Stimulated activated memory B cell treated with anti-CD40 and anti-IgM and Interleukin-4, amounts not matched to agents 10 μg/mL and 1 μg/mL and 100 μg/mL, for 72 hours (primary cell): ENCODE data around the gene RENBP.

Source experiments
- ATAC-seq: fragments of 150-1000 bp; cut with Tn5 transposase; 2 replicates; pipeline ENCODE4 v1.10.0; 2021
- H3K27ac Mint-ChIP-seq: one replicate; pipeline ENCODE4 v1.8.0; 2022; ENCODE audit warnings: mild to moderate bottlenecking, mixed read lengths
- H3K27me3 Mint-ChIP-seq: one replicate; pipeline ENCODE4 v1.8.0; 2022; ENCODE audit warnings: mixed read lengths
- H3K36me3 Mint-ChIP-seq: one replicate; pipeline ENCODE4 v1.8.0; 2022; ENCODE audit warnings: mixed read lengths
- H3K4me1 Mint-ChIP-seq: one replicate; pipeline ENCODE4 v1.8.0; 2022; ENCODE audit warnings: mixed read lengths
- H3K4me3 Mint-ChIP-seq: one replicate; pipeline ENCODE4 v1.8.0; 2022; ENCODE audit warnings: mild to moderate bottlenecking, moderate library complexity, mixed read lengths
- H3K9me3 Mint-ChIP-seq: one replicate; pipeline ENCODE4 v1.8.0; 2022; ENCODE audit warnings: mixed read lengths

RENBP gene

GRCh38 chrX:153907456-153907855 is 37.0 kb downstream of the RENBP start:
- ATAC-seq = no peak
- H3K27me3 Mint-ChIP-seq = no peaks in the 10 kb centered on the region
- peaks cover 18% of the 10 kb centered on the region for H3K36me3 Mint-ChIP-seq
- no peak overlapping the region for H3K27ac Mint-ChIP-seq
- H3K4me1 Mint-ChIP-seq = peaks cover 31% of the 10 kb centered on the region
- H3K9me3 Mint-ChIP-seq = no peaks in the 10 kb centered on the region
- H3K4me3 Mint-ChIP-seq = no peak overlapping the region

GRCh38 chrX:153906126-153906917 is 38.1 kb downstream of the RENBP start:
- Mint-ChIP-seq H3K27me3 (no peaks in the 10 kb centered on the region), H3K27ac (peak overlapping the region; percentile 24), H3K9me3 (no peaks in the 10 kb centered on the region), H3K4me3 (no peak overlapping the region), H3K4me1 (peaks cover 43% of the 10 kb centered on the region), H3K36me3 (peaks cover 11% of the 10 kb centered on the region)
- no peak for ATAC-seq

GRCh38 chrX:153905481-153906095 is 38.9 kb downstream of the RENBP start:
- peaks cover 11% of the 10 kb centered on the region for H3K36me3 Mint-ChIP-seq
- no peak for ATAC-seq
- H3K27me3 Mint-ChIP-seq = no peaks in the 10 kb centered on the region
- H3K4me1 Mint-ChIP-seq = peaks cover 50% of the 10 kb centered on the region
- no peaks in the 10 kb centered on the region for H3K9me3 Mint-ChIP-seq
- no peak overlapping the region for H3K27ac Mint-ChIP-seq
- H3K4me3 Mint-ChIP-seq = no peak overlapping the region

GRCh38 chrX:153903991-153904957 is 40.2 kb downstream of the RENBP start, which contains the start of gene AVPR2:
Gene AVPR2 (plus strand): TSS chrX:153904673. CDS start chrX:153905146, 473 bp downstream.
- peak; percentile 13 for ATAC-seq
- Mint-ChIP-seq H3K4me1 (peaks cover 52% of the 10 kb centered on the region), H3K4me3 (peak within 1 kb of the TSS; percentile 56), H3K27me3 (no peaks in the 10 kb centered on the region), H3K9me3 (no peaks in the 10 kb centered on the region), H3K27ac (peak within 1 kb of the TSS; percentile 86), H3K36me3 (peaks cover 11% of the 10 kb centered on the region)

GRCh38 chrX:153903238-153903980 is 41.0 kb downstream of the RENBP start:
- H3K9me3 Mint-ChIP-seq = no peaks in the 10 kb centered on the region
- peak overlapping the region; percentile 29 for H3K4me3 Mint-ChIP-seq
- peak; percentile 32 for ATAC-seq
- peaks cover 5% of the 10 kb centered on the region for H3K36me3 Mint-ChIP-seq
- peak overlapping the region; percentile 86 for H3K27ac Mint-ChIP-seq
- no peaks in the 10 kb centered on the region for H3K27me3 Mint-ChIP-seq
- H3K4me1 Mint-ChIP-seq = peaks cover 52% of the 10 kb centered on the region

- H3K4me1 Mint-ChIP-seq = peaks cover 52% of the 10 kb centered on the region
- ATAC-seq = no peak
- H3K27ac Mint-ChIP-seq = peak overlapping the region; percentile 89
- no peaks in the 10 kb centered on the region for H3K27me3 Mint-ChIP-seq
- H3K9me3 Mint-ChIP-seq = no peaks in the 10 kb centered on the region
- H3K36me3 Mint-ChIP-seq = no peaks in the 10 kb centered on the region
- no peak overlapping the region for H3K4me3 Mint-ChIP-seq
These were observed 42.1 kb downstream of the RENBP start for GRCh38 chrX:153902385-153902784.

GRCh38 chrX:153901753-153902140 is 42.7 kb downstream of the RENBP start:
- Mint-ChIP-seq H3K9me3 (no peaks in the 10 kb centered on the region), H3K27me3 (no peaks in the 10 kb centered on the region), H3K27ac (peak overlapping the region; percentile 89), H3K4me1 (peaks cover 52% of the 10 kb centered on the region), H3K4me3 (peak overlapping the region; percentile 35), H3K36me3 (no peaks in the 10 kb centered on the region)
- no peak for ATAC-seq

GRCh38 chrX:153900831-153901752 is 43.4 kb downstream of the RENBP start:
- H3K4me3 Mint-ChIP-seq = peak overlapping the region; percentile 35
- no peaks in the 10 kb centered on the region for H3K36me3 Mint-ChIP-seq
- peak; percentile 91 for ATAC-seq
- H3K9me3 Mint-ChIP-seq = no peaks in the 10 kb centered on the region
- H3K4me1 Mint-ChIP-seq = peaks cover 49% of the 10 kb centered on the region
- H3K27ac Mint-ChIP-seq = peak overlapping the region; percentile 89
- H3K27me3 Mint-ChIP-seq = no peaks in the 10 kb centered on the region

GRCh38 chrX:153897899-153898298 is 46.5 kb downstream of the RENBP start:
- Mint-ChIP-seq H3K9me3 (no peaks in the 10 kb centered on the region), H3K4me1 (peaks cover 25% of the 10 kb centered on the region), H3K27me3 (no peaks in the 10 kb centered on the region), H3K4me3 (no peak overlapping the region), H3K36me3 (no peaks in the 10 kb centered on the region), H3K27ac (no peak overlapping the region)
- no peak for ATAC-seq

GRCh38 chrX:153889123-153889522 is 55.3 kb downstream of the RENBP start:
- ATAC-seq = no peak
- H3K36me3 Mint-ChIP-seq = no peaks in the 10 kb centered on the region
- H3K27ac Mint-ChIP-seq = no peak overlapping the region
- H3K27me3 Mint-ChIP-seq = no peaks in the 10 kb centered on the region
- H3K9me3 Mint-ChIP-seq = no peaks in the 10 kb centered on the region
- H3K4me1 Mint-ChIP-seq = peaks cover 12% of the 10 kb centered on the region
- H3K4me3 Mint-ChIP-seq = no peak overlapping the region

GRCh38 chrX:153888344-153888743 is 56.1 kb downstream of the RENBP start:
- Mint-ChIP-seq H3K27ac (no peak overlapping the region), H3K27me3 (no peaks in the 10 kb centered on the region), H3K4me1 (peaks cover 12% of the 10 kb centered on the region), H3K36me3 (no peaks in the 10 kb centered on the region), H3K4me3 (no peak overlapping the region), H3K9me3 (no peaks in the 10 kb centered on the region)
- peak; percentile 93 for ATAC-seq

- Mint-ChIP-seq H3K9me3 (no peaks in the 10 kb centered on the region), H3K27me3 (no peaks in the 10 kb centered on the region), H3K27ac (no peak overlapping the region), H3K4me1 (peaks cover 19% of the 10 kb centered on the region), H3K36me3 (no peaks in the 10 kb centered on the region), H3K4me3 (no peak overlapping the region)
- no peak for ATAC-seq
These were observed 57.1 kb downstream of the RENBP start for GRCh38 chrX:153887385-153887784.

GRCh38 chrX:153886915-153887314 is 57.5 kb downstream of the RENBP start:
- Mint-ChIP-seq H3K9me3 (no peaks in the 10 kb centered on the region), H3K36me3 (no peaks in the 10 kb centered on the region), H3K4me3 (peak overlapping the region; percentile 55), H3K27me3 (no peaks in the 10 kb centered on the region), H3K27ac (no peak overlapping the region), H3K4me1 (peaks cover 23% of the 10 kb centered on the region)
- no peak for ATAC-seq
